Urinary bladder (tissue), 4 donors: ENCODE data around the gene HMCN2. TPM values are rescaled to one million over a fixed set of nuclear protein-coding genes. Genes with fewer than 3 reads are reported as not detected.

ENCODE experiments used
- DNase-seq: peaks from one replicate; pipeline ENCODE4 v3.0.0-alpha.2; 2015; ENCODE audit errors: extremely low spot score
- H3K27ac ChIP-seq: one replicate; pipeline ENCODE4 v1.5.1; 2013; ENCODE audit warnings: low read depth, mild to moderate bottlenecking, moderate library complexity
- H3K36me3 ChIP-seq: one replicate; pipeline ENCODE4 v1.6.1; 2013; ENCODE audit warnings: mild to moderate bottlenecking, moderate library complexity; ENCODE audit not compliant: insufficient read depth
- H3K4me1 ChIP-seq: one replicate; pipeline ENCODE4 v1.6.1; 2013; ENCODE audit warnings: mild to moderate bottlenecking, moderate library complexity; ENCODE audit not compliant: insufficient read depth
- H3K4me3 ChIP-seq: one replicate; pipeline ENCODE4 v1.5.1; 2013; ENCODE audit warnings: low read depth, low read length
- WGBS: extraction: QIAGEN DNeasy Blood & Tissue Kit; methylation state at CpG from one replicate; pipeline ENCODE4 v1.1.7; 2013; 5-methylcytosine and 5-hydroxymethylcytosine counted together
- polyA plus RNA-seq: library from polyadenylated mRNA; stranded (reverse); fragments of 200-250 nt; gene quantifications from one replicate; pipeline ENCODE4 v1.2.3, GENCODE V29; 2013
- total RNA-seq: library from RNA; depleted of rRNA; stranded (reverse); fragments of >200 nt; gene quantifications from one replicate; pipeline ENCODE4 v1.2.3, GENCODE V29; 2014
- donor health status: healthy with polysubstance abuse.
- donor health status: healthy.

The HMCN2 gene
- total and polyA plus RNA-seq, 2 donors, result 14.6 to 15.9 TPM

GRCh38 chr9:130343445-130343918 lies 77.9 kb downstream of the HMCN2 start:
- Histone ChIP-seq H3K27ac (no peak overlapping the region), H3K36me3 (no peaks in the 10 kb centered on the region), H3K4me1 (no peaks in the 10 kb centered on the region), H3K4me3 (no peak overlapping the region)
- WGBS, result 35% methylated on average over 12 of the region's 12 CpGs
- no peak for DNase-seq

GRCh38 chr9:130344366-130344765 lies 78.8 kb downstream of the HMCN2 start:
- Histone ChIP-seq H3K27ac (no peak overlapping the region), H3K4me1 (no peaks in the 10 kb centered on the region), H3K4me3 (no peak overlapping the region), H3K36me3 (no peaks in the 10 kb centered on the region)
- no peak for DNase-seq
- 94% methylated on average over 1 of the region's 1 CpG for WGBS

- no peak overlapping the region for H3K27ac ChIP-seq
- no peaks in the 10 kb centered on the region for H3K36me3 ChIP-seq
- H3K4me3 ChIP-seq, result no peak overlapping the region
- H3K4me1 ChIP-seq, result no peaks in the 10 kb centered on the region
- DNase-seq, result no peak
- WGBS, result 79% methylated on average over 9 of the region's 9 CpGs
These were observed 79.7 kb downstream of the HMCN2 start for GRCh38 chr9:130345009-130345896.

DNA sequence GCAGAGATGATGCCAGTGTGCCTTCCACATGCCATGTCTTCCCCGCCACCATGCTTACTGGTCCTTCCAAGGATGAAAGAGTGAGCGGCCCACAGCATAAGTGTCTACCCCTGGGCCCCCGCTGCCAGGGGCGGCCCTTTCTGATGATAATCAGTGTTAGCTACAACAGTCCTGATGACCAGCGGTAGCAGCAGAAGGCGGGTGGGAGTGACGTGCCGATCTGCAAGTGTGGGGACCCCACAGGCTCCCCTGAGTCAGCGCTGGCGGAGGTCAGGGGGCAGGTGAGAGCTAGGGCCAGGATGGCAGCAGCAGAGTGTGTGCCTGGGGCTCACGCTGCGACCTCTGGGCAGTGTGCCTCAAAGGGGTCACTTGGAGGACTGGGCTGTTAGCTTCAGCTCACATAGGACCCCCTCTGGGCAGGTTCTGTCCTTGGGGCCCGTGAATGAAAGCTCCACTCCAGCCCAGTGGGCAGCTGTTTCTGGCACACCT lies 80.4 kb downstream of the HMCN2 start:
- DNase-seq, result no peak
- Histone ChIP-seq H3K4me1 (no peaks in the 10 kb centered on the region), H3K4me3 (no peak overlapping the region), H3K36me3 (no peaks in the 10 kb centered on the region), H3K27ac (no peak overlapping the region)
- 82% methylated on average over 13 of the region's 13 CpGs for WGBS

- WGBS, result 84% methylated on average over 14 of the region's 14 CpGs
- Histone ChIP-seq H3K27ac (no peak overlapping the region), H3K4me3 (no peak overlapping the region), H3K4me1 (no peaks in the 10 kb centered on the region), H3K36me3 (no peaks in the 10 kb centered on the region)
- no peak for DNase-seq
These were observed 80.9 kb downstream of the HMCN2 start for GRCh38 chr9:130346431-130346830.

DNA sequence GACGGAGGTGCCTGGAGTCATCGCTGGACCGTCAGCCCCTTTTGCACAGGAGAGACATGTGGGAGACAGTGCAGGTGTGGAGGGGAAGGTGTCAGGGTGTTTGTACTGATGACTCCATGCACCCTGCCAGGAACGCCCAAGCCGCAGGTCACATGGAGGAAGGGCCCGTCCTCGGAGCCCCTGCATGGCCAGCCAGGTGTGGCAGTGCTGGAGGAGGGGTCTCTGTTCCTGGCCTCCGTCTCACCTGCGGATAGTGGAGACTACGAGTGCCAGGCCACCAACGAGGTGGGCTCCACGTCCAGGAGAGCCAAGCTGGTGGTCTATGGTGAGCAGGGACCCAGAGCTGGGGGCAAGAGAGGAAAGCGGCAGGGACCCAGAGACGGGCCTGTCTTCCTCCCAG lies 81.5 kb downstream of the HMCN2 start:
- Histone ChIP-seq H3K4me3 (no peak overlapping the region), H3K36me3 (no peaks in the 10 kb centered on the region), H3K4me1 (no peaks in the 10 kb centered on the region), H3K27ac (no peak overlapping the region)
- WGBS, result 89% methylated on average over 14 of the region's 14 CpGs
- DNase-seq, result no peak

GRCh38 chr9:130347931-130348330 lies 82.4 kb downstream of the HMCN2 start:
- Histone ChIP-seq H3K4me3 (no peak overlapping the region), H3K36me3 (no peaks in the 10 kb centered on the region), H3K4me1 (no peaks in the 10 kb centered on the region), H3K27ac (no peak overlapping the region)
- DNase-seq, result no peak
- 64% methylated on average over 6 of the region's 6 CpGs for WGBS

- Histone ChIP-seq H3K27ac (no peak overlapping the region), H3K36me3 (no peaks in the 10 kb centered on the region), H3K4me3 (no peak overlapping the region), H3K4me1 (no peaks in the 10 kb centered on the region)
- DNase-seq, result no peak
- 89% methylated on average over 21 of the region's 21 CpGs for WGBS
These were observed 82.8 kb downstream of the HMCN2 start for GRCh38 chr9:130348341-130348740.

GRCh38 chr9:130348881-130349280 lies 83.3 kb downstream of the HMCN2 start:
- 82% methylated on average over 8 of the region's 8 CpGs for WGBS
- no peak for DNase-seq

DNA sequence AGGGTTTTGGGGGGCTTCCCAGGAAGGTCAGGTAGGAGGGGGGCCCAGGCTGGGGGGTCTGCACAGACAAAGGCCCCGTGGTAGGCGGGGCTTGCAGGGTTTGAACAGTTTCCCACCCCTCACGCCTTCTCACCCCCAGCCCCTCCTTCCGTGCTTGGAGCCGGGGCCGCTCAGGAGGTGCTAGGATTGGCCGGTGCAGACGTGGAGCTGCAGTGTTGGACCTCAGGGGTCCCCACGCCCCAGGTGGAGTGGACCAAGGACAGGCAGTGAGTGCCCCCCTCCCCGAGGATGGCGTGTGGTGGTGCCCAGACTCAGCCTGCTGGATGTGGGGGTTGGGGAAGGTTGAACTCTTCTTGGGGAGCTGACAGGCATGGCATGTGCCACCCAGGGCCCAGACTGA lies 83.8 kb downstream of the HMCN2 start:
- 80% methylated on average over 11 of the region's 11 CpGs for WGBS
- H3K4me1 ChIP-seq, result no peaks in the 10 kb centered on the region
- no peak overlapping the region for H3K4me3 ChIP-seq
- no peak for DNase-seq
- no peak overlapping the region for H3K27ac ChIP-seq
- no peaks in the 10 kb centered on the region for H3K36me3 ChIP-seq

More at GRCh38 chr9:130348881-130349280, 83.3 kb downstream of the HMCN2 start:
- Histone ChIP-seq H3K36me3 (no peaks in the 10 kb centered on the region), H3K4me3 (no peak overlapping the region), H3K27ac (no peak overlapping the region), H3K4me1 (no peaks in the 10 kb centered on the region)

GRCh38 chr9:130351343-130351742 lies 85.8 kb downstream of the HMCN2 start:
- no peaks in the 10 kb centered on the region for H3K4me1 ChIP-seq
- 94% methylated on average over 14 of the region's 14 CpGs for WGBS
- no peak for DNase-seq
- no peaks in the 10 kb centered on the region for H3K36me3 ChIP-seq
- no peak overlapping the region for H3K27ac ChIP-seq
- H3K4me3 ChIP-seq, result no peak overlapping the region

DNA sequence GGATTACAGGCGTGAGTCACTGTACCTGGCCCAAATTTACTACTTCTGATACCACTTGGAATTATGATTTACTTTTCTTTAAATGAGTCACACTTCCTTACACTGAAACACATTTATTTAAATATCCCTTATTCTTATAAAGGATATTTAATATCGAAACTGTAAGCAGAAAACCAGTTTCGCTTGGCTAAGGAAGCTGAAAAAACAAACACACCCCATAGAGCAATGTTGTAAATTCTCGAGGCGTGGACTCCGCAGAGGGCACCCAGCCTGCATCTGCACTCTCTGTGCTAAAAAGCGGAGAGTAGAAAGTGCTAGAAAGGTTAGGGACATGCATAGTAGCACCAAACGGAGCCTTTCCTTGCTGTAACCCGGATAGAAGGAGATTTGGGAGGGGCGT lies 86.5 kb downstream of the HMCN2 start:
- 77% methylated on average over 10 of the region's 10 CpGs for WGBS
- Histone ChIP-seq H3K27ac (no peak overlapping the region), H3K36me3 (no peaks in the 10 kb centered on the region), H3K4me1 (no peaks in the 10 kb centered on the region), H3K4me3 (no peak overlapping the region)
- no peak for DNase-seq

DNA sequence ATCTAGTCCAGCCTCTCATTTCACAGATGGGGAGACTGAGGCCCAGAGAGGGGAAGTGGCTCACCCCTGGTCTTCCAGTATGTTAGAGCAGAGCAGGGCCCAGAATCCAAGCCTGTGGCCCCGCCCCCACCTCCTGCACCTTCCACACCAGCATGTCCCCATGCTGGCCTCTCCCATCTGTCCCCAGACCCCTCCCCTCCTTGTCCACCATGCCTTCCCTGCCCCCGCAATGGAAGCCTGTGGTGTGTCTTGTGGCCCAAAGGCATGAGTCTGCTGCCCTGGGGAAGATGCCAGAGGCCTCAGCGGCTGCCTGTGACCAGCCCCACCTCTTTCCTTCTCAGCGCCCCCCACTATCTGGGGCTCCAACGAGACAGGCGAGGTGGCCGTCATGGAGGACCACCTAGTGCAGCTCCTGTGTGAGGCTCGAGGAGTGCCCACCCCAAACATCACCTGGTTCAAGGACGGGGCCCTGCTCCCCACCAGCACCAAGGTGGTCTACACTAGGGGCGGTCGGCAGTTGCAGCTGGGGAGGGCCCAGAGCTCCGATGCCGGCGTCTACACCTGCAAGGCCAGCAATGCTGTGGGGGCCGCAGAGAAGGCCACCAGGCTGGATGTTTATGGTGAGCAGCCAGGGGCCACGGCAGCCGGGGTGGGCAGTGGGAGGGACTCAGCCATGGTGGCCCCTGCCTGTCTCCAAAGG lies 87.2 kb downstream of the HMCN2 start:
- no peak overlapping the region for H3K27ac ChIP-seq
- DNase-seq, result no peak
- no peaks in the 10 kb centered on the region for H3K36me3 ChIP-seq
- H3K4me1 ChIP-seq, result no peaks in the 10 kb centered on the region
- H3K4me3 ChIP-seq, result no peak overlapping the region
- WGBS, result 87% methylated on average over 17 of the region's 17 CpGs

DNA sequence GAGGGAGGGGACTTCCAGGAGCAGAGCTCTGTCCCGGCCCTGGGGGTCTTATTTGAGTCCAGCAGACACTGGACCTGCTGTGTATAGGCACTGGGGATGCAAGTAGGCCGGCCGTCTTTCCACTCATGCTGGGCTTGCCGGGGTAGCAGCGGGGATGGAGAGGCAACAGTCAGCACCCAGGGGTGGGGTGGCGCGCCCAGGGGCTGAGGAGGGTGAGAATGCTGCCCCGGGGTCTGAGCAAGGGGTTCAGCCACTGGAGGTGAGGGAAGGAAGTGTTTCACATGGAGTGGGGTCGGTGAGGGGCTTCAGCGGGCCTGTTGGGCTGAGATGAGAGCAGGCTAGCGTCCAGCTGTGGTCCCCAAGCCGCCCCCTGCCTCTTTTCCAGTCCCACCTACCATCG lies 88.8 kb downstream of the HMCN2 start:
- H3K4me1 ChIP-seq, result no peaks in the 10 kb centered on the region
- no peak overlapping the region for H3K4me3 ChIP-seq
- 89% methylated on average over 13 of the region's 13 CpGs for WGBS
- no peak overlapping the region for H3K27ac ChIP-seq
- no peaks in the 10 kb centered on the region for H3K36me3 ChIP-seq
- no peak for DNase-seq
